ENCODE data around the gene CYP19A1. TPM values are rescaled to one million over a fixed set of nuclear protein-coding genes. Genes with fewer than 3 reads are reported as not detected.

The CYP19A1 gene
- total RNA-seq, 1 experiment from 2014 or later: 0.77 TPM

GRCh38 chr15:51250217-51251011 is 88.0 kb downstream of the CYP19A1 start:
- TF ChIP-seq, protein P1, sequence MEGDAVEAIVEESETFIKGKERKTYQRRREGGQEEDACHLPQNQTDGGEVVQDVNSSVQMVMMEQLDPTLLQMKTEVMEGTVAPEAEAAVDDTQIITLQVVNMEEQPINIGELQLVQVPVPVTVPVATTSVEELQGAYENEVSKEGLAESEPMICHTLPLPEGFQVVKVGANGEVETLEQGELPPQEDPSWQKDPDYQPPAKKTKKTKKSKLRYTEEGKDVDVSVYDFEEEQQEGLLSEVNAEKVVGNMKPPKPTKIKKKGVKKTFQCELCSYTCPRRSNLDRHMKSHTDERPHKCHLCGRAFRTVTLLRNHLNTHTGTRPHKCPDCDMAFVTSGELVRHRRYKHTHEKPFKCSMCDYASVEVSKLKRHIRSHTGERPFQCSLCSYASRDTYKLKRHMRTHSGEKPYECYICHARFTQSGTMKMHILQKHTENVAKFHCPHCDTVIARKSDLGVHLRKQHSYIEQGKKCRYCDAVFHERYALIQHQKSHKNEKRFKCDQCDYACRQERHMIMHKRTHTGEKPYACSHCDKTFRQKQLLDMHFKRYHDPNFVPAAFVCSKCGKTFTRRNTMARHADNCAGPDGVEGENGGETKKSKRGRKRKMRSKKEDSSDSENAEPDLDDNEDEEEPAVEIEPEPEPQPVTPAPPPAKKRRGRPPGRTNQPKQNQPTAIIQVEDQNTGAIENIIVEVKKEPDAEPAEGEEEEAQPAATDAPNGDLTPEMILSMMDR (IDR thresholded peaks at IDR 0.05; ENCODE audit: insufficient read depth in 1 of 2, low read depth in 1 of 2, low read length in 1 of 2, severe bottlenecking in 1 of 2, unreplicated experiment in 1 of 2): no peak
- ChIA-PET POLR2A (no interaction called here), CTCF (no interaction called here)
- Histone ChIP-seq H3K36me3 (ENCODE audit: control insufficient read depth, insufficient read depth, low read length) (no peaks in the 10 kb centered on the region), H3K9me3 (no peaks in the 10 kb centered on the region), H3K4me3 (ENCODE audit: low read depth, low read length) (no peak overlapping the region), H3K4me1 (peaks cover 17% of the 10 kb centered on the region), H3K27me3 (replicated peaks; ENCODE audit: control insufficient read depth, insufficient read depth, low read length) (no peaks in the 10 kb centered on the region)
- BruUV-seq (replicated peaks): no TSS peak
- Mint-ChIP-seq H3K4me1 (ENCODE audit: low read depth, unreplicated experiment) (peaks cover 16% of the 10 kb centered on the region), H3K4me3 (ENCODE audit: unreplicated experiment) (no peak overlapping the region), H3K9me3 (ENCODE audit: unreplicated experiment) (peaks cover 16% of the 10 kb centered on the region), H3K27me3 (ENCODE audit: insufficient read depth, unreplicated experiment) (no peaks in the 10 kb centered on the region), H3K27ac (ENCODE audit: unreplicated experiment) (no peak overlapping the region), H3K36me3 (ENCODE audit: insufficient read depth, unreplicated experiment) (peaks cover 5% of the 10 kb centered on the region)
- intact Hi-C loops (cut with micrococcal nuclease; ENCODE audit: unreplicated experiment): no loop called here
- DNase-seq: no peak

DNA sequence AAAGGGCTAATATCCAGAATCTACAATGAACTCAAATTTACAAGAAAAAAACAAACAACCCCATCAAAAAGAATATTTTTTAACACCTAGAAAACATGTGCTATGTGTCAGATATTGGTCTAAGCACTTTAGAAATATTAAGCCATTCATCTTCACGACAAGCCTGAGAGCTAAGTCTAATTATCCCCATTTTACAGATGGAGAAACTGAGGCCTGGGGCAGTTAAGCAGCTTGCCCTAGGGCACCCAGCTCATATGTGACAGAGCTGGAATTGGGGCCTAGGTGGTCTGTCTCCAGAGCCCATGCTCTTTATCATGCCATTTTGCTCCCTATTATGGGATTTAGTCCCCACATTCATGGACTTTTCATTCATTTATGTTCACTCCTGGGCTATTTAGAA is 92.8 kb downstream of the CYP19A1 start:
- H3K4me1 ChIP-seq: no peaks in the 10 kb centered on the region
- Mint-ChIP-seq H3K27ac (ENCODE audit: unreplicated experiment) (no peak overlapping the region), H3K36me3 (ENCODE audit: insufficient read depth, unreplicated experiment) (no peaks in the 10 kb centered on the region), H3K27me3 (ENCODE audit: insufficient read depth, unreplicated experiment) (no peaks in the 10 kb centered on the region), H3K9me3 (ENCODE audit: unreplicated experiment) (peaks cover 16% of the 10 kb centered on the region), H3K4me1 (ENCODE audit: low read depth, unreplicated experiment) (no peaks in the 10 kb centered on the region), H3K4me3 (ENCODE audit: unreplicated experiment) (no peak overlapping the region)
- TF ChIP-seq, protein P1 (IDR thresholded peaks at IDR 0.05; ENCODE audit: insufficient read depth in 1 of 2, low read depth in 1 of 2, low read length in 1 of 2, severe bottlenecking in 1 of 2, unreplicated experiment in 1 of 2): no peak
- H3K9me3 ChIP-seq: no peaks in the 10 kb centered on the region
- POLR2A ChIA-PET: no interaction called here
- no peaks in the 10 kb centered on the region for H3K36me3 ChIP-seq (ENCODE audit: control insufficient read depth, insufficient read depth, low read length)
- DNase-seq: no peak
- H3K4me3 ChIP-seq (ENCODE audit: low read depth, low read length): no peak overlapping the region
- CTCF ChIA-PET: no interaction called here
- intact Hi-C loops (cut with micrococcal nuclease; ENCODE audit: unreplicated experiment): no loop called here
- BruUV-seq (replicated peaks): no TSS peak
- H3K27me3 ChIP-seq (replicated peaks; ENCODE audit: control insufficient read depth, insufficient read depth, low read length): no peaks in the 10 kb centered on the region

GRCh38 chr15:51244423-51244869 is 94.0 kb downstream of the CYP19A1 start:
- no TSS peak for BruUV-seq (replicated peaks)
- peaks cover 13% of the 10 kb centered on the region for H3K9me3 Mint-ChIP-seq (ENCODE audit: unreplicated experiment)
- POLR2A ChIA-PET: no interaction called here

More at GRCh38 chr15:51244423-51244869, 94.0 kb downstream of the CYP19A1 start:
- CTCF ChIA-PET: no interaction called here
- Histone ChIP-seq H3K4me3 (ENCODE audit: low read depth, low read length) (no peak overlapping the region), H3K9me3 (no peaks in the 10 kb centered on the region), H3K4me1 (no peaks in the 10 kb centered on the region), H3K27me3 (replicated peaks; ENCODE audit: control insufficient read depth, insufficient read depth, low read length) (no peaks in the 10 kb centered on the region), H3K36me3 (ENCODE audit: control insufficient read depth, insufficient read depth, low read length) (no peaks in the 10 kb centered on the region)
- intact Hi-C loops (cut with micrococcal nuclease; ENCODE audit: unreplicated experiment): no loop called here
- Mint-ChIP-seq H3K4me1 (ENCODE audit: low read depth, unreplicated experiment) (peaks cover 2% of the 10 kb centered on the region), H3K36me3 (ENCODE audit: insufficient read depth, unreplicated experiment) (no peaks in the 10 kb centered on the region), H3K27me3 (ENCODE audit: insufficient read depth, unreplicated experiment) (no peaks in the 10 kb centered on the region), H3K4me3 (ENCODE audit: unreplicated experiment) (no peak overlapping the region), H3K27ac (ENCODE audit: unreplicated experiment) (no peak overlapping the region)
- no peak for DNase-seq
- TF ChIP-seq, protein P1 (IDR thresholded peaks at IDR 0.05; ENCODE audit: insufficient read depth in 1 of 2, low read depth in 1 of 2, low read length in 1 of 2, severe bottlenecking in 1 of 2, unreplicated experiment in 1 of 2): no peak

All from Caco-2 (cell line).